ENCODE data around the gene L3MBTL3.

DNA sequence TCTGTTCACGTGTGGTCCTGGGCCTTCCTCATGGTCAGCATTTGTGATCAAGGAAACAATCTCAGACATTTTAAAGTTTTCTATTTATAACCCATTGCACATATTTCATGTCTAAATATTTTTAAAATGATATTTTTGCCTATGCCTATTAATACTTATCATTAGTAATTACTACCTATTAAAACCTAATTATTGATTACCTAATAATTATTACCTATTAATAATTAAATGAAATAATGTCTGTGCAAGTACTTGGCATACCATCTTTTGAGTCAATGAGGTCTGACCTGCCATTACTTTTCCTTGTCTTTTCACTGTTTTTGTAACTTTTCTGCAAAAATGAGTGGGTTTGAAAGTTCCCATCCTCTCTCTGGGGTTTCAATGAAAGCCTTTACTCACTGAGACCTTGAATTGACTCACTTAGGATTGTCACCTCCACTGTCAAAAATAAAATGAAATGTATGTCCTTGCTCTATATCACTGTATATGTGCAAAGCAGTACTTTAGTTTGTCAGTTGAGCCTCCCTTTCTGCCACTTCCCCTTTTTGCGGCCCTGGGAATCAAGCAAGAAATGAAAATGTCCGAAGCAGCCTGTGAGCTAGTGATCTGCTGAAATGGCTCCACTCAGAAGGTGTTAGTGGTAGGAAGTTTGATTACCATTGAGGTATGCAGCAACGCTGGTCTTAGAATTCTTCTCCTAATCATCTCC is 87.8 kb downstream of the L3MBTL3 start:
- no peak for TF ChIP-seq POLR2A (IDR thresholded peaks at IDR 0.05; ENCODE audit: low read length)
- TF ChIP-seq GATA1 (IDR thresholded peaks at IDR 0.05; ENCODE audit: low read depth, low read length), result no peak
